GM12878 (cell line): ENCODE measurements around the gene PDS5A. TPM values are rescaled to one million over a fixed set of nuclear protein-coding genes. Genes with fewer than 3 reads are reported as not detected.

ENCODE experiments used
- ATAC-seq: fragments of 200-7000 bp; cut with Tn5 transposase; 3 replicates; pipeline ENCODE4 v1.9.1; 2020; ENCODE audit warnings: mild to moderate bottlenecking, moderate library complexity
- BruUV-seq: library from RNA; stranded (reverse); fragments of 400-500 nt; replicated peaks from 2 replicates; lab custom pipeline; 2021; lab: Mats Ljungman, UMichigan
- CTCF ChIA-PET: fragments of 300-600 bp; sonication (Branson Sonifier 250); formaldehyde crosslinking; extraction: SDS; loops from one replicate; lab custom pipeline; 2021; ENCODE audit warnings: inconsistent platforms; lab: Yijun Ruan, JAX
- POLR2A ChIA-PET: fragments of 350-600 bp; formaldehyde crosslinking; extraction: SDS; loops from one replicate; lab custom pipeline; 2021; ENCODE audit warnings: inconsistent platforms; lab: Charles Lee
- RAD21 ChIA-PET: fragments of 300-600 bp; sonication (Branson Sonifier 250); formaldehyde crosslinking; loops from one replicate; lab custom pipeline; 2023; ENCODE audit warnings: antibody characterized with exemption; ENCODE audit not compliant: unreplicated experiment; lab: Charles Lee
- SMC1A ChIA-PET: fragments of 300-600 bp; sonication (Branson Sonifier 250); formaldehyde crosslinking; loops from one replicate; lab custom pipeline; 2023; ENCODE audit not compliant: unreplicated experiment, uncharacterized antibody; lab: Charles Lee
- DNase-seq: peaks from one replicate; pipeline ENCODE4 v3.0.0-alpha.2; 2011; ENCODE audit warnings: low read depth, low spot score
- FAIRE-seq: peaks from 3 replicates; lab custom pipeline; 2011; peaks lifted over from hg19 to GRCh38; lab: Jason Lieb, UNC
- H2AFZ ChIP-seq: 2 replicates; pipeline ENCODE4 v1.6.0; 2011; ENCODE audit warnings: low read depth, low read length, control low read depth; ENCODE audit not compliant: control insufficient read depth
- H3K27ac ChIP-seq: 2 replicates; pipeline ENCODE4 v1.5.1; 2011; ENCODE audit warnings: control low read depth; ENCODE audit not compliant: control insufficient read depth, insufficient read depth
- H3K27me3 ChIP-seq, 2 experiments: replicated peaks in 1 of 2; 2 replicates each; pipeline versions ENCODE4 v1.6.0 to v1.6.1; 2011; ENCODE audit warnings: low read length in 1 of 2; ENCODE audit not compliant: control insufficient read depth in 2 of 2, insufficient read depth in 2 of 2
- H3K36me3 ChIP-seq, 2 experiments: 2 replicates each; pipeline ENCODE4 v1.5.1; 2011; ENCODE audit warnings: low read length in 1 of 2; ENCODE audit not compliant: control insufficient read depth in 2 of 2, insufficient read depth in 2 of 2
- H3K4me1 ChIP-seq: 2 replicates; pipeline ENCODE4 v1.6.1; 2011; ENCODE audit warnings: mild to moderate bottlenecking, low read length, moderate library complexity, mixed read lengths; ENCODE audit not compliant: control insufficient read depth, insufficient read depth
- H3K4me2 ChIP-seq: 2 replicates; pipeline ENCODE4 v1.6.0; 2011; ENCODE audit warnings: control low read depth; ENCODE audit not compliant: control insufficient read depth, insufficient read depth
- H3K4me3 ChIP-seq: fragments of 200-600 bp; sonication (generic); 2 replicates; pipeline ENCODE4 v1.5.1; 2016
- H3K79me2 ChIP-seq: 2 replicates; pipeline ENCODE4 v1.6.0; 2011; ENCODE audit warnings: low read length; ENCODE audit not compliant: control insufficient read depth, insufficient read depth
- H3K9ac ChIP-seq: 2 replicates; pipeline ENCODE4 v1.8.0; 2011; ENCODE audit warnings: low read length, control low read depth, mixed read lengths; ENCODE audit not compliant: control insufficient read depth, insufficient read depth
- H3K9me3 ChIP-seq: replicated peaks from 3 replicates; pipeline ENCODE4 v1.5.1; 2011; ENCODE audit warnings: mild to moderate bottlenecking, low read length; ENCODE audit not compliant: control insufficient read depth, insufficient read depth
- H4K20me1 ChIP-seq: 2 replicates; pipeline ENCODE4 v1.6.0; 2011; ENCODE audit not compliant: control insufficient read depth, insufficient read depth
- CHD2 ChIP-seq: IDR thresholded peaks from 2 replicates; pipeline ENCODE4 v1.6.1; 2011; ENCODE audit warnings: low read depth, low read length, improper control_type of control experiment, borderline replicate concordance
- EP300 ChIP-seq, 2 experiments: fragments of 150-350 bp in 1 of 2; IDR thresholded peaks; 2 replicates each; pipeline ENCODE4 v1.6.1; 2011 to 2012; ENCODE audit warnings: low read depth in 2 of 2, low read length in 2 of 2, borderline replicate concordance in 1 of 2, improper control_type of control experiment in 1 of 2, inconsistent platforms in 1 of 2; ENCODE audit not compliant: control insufficient read depth in 1 of 2
- FOXM1 ChIP-seq: IDR thresholded peaks from 2 replicates; pipeline ENCODE4 v1.6.1; 2012; ENCODE audit warnings: low read depth, mild to moderate bottlenecking, inconsistent platforms, low read length, moderate library complexity
- IKZF1 ChIP-seq: fragments of 450-650 bp; conservative IDR thresholded peaks from 2 replicates; pipeline ENCODE4 v1.6.1; 2017; ENCODE audit warnings: antibody characterized with exemption, mild to moderate bottlenecking
- IKZF2 ChIP-seq, 2 experiments: fragments of 450-650 bp; IDR thresholded peaks; 2 replicates each; pipeline ENCODE4 v1.6.1; 2017; ENCODE audit warnings: mild to moderate bottlenecking in 2 of 2, moderate library complexity in 2 of 2
- IRF4 ChIP-seq: IDR thresholded peaks from 2 replicates; pipeline ENCODE4 v1.6.1; 2011; ENCODE audit warnings: low read depth, low read length
- JUNB ChIP-seq: IDR thresholded peaks from 2 replicates; pipeline ENCODE4 v1.6.1; 2016; ENCODE audit warnings: antibody characterized with exemption, mild to moderate bottlenecking
- PKNOX1 ChIP-seq: fragments of 450-650 bp; IDR thresholded peaks from 2 replicates; pipeline ENCODE4 v1.6.1; 2016; ENCODE audit warnings: mild to moderate bottlenecking
- PML ChIP-seq: IDR thresholded peaks from 2 replicates; pipeline ENCODE4 v1.6.1; 2012; ENCODE audit warnings: low read length, inconsistent platforms
- RAD51 ChIP-seq: fragments of 450-650 bp; IDR thresholded peaks from 2 replicates; pipeline ENCODE4 v1.6.1; 2016; ENCODE audit warnings: moderate library complexity, mild to moderate bottlenecking, inconsistent platforms
- SKIL ChIP-seq: fragments of 450-650 bp; IDR thresholded peaks from 2 replicates; pipeline ENCODE4 v1.6.1; 2017; ENCODE audit warnings: mild to moderate bottlenecking, low read depth, inconsistent platforms; ENCODE audit not compliant: poor library complexity, severe bottlenecking
- SUPT20H ChIP-seq: IDR thresholded peaks from 2 replicates; pipeline ENCODE4 v1.6.1; 2011; ENCODE audit warnings: low read depth, mild to moderate bottlenecking, low read length, moderate library complexity, borderline replicate concordance; ENCODE audit not compliant: control insufficient read depth
- TCF7 ChIP-seq: IDR thresholded peaks from 2 replicates; pipeline ENCODE4 v1.6.1; 2014; ENCODE audit warnings: antibody characterized with exemption, borderline replicate concordance
- WGBS: methylation state at CpG from one replicate; pipeline ENCODE4 v1.1.6; 2016; ENCODE audit warnings: low lambda C conversion rate; ENCODE audit not compliant: insufficient replicate concordance, insufficient coverage; ENCODE audit errors: missing lambda C conversion rate; 5-methylcytosine and 5-hydroxymethylcytosine counted together
- in situ Hi-C: fragments of 300-500 bp; cut with MboI; formaldehyde crosslinking; loops from 9 replicates; pipeline ENCODE4 v1.14.3; 2018; ENCODE audit warnings: mixed read lengths
- intact Hi-C: fragments of 100-400 bp; cut with micrococcal nuclease; formaldehyde crosslinking; loops from one replicate; pipeline ENCODE4 v1.14.2; 2022; ENCODE audit not compliant: unreplicated experiment
- polyA plus RNA-seq, 11 experiments: library from polyadenylated mRNA; depleted of rRNA in 4 of 11; unstranded in 6 of 11; stranded (reverse) in 5 of 11; fragments of >200 nt; fragmentation: Nextera tagmentation in 4 of 11; fragmentation: Illumina TruSeq in 1 of 11; extraction: Ambion mirVana in 4 of 11; extraction: Trizol in 1 of 11; gene quantifications; 1 replicate in 1 of 11; 2 replicates in 10 of 11; pipeline versions ENCODE4 v1.2.1 to v1.2.3, GENCODE V29; 2011 to 2016; ENCODE audit warnings: inconsistent platforms in 2 of 11, missing spikeins in 2 of 11, low read depth in 1 of 11
- total RNA-seq, 4 experiments: library from RNA; depleted of rRNA in 3 of 4; stranded (reverse); fragments of >200 nt in 3 of 4; fragmentation: Illumina TruSeq in 1 of 4; extraction: Trizol in 1 of 4; gene quantifications; 2 replicates each; pipeline versions ENCODE4 v1.2.1 to v1.2.3, GENCODE V29; 2013 to 2021
- TF ChIP-seq, protein P1 (sequence below): fragments of 450-650 bp; IDR thresholded peaks from 2 replicates; pipeline ENCODE4 v1.6.1; 2014; ENCODE audit warnings: mild to moderate bottlenecking
- TF ChIP-seq, protein P2 (sequence below): fragments of 450-650 bp; IDR thresholded peaks from 2 replicates; pipeline ENCODE4 v1.6.1; 2017; ENCODE audit warnings: mild to moderate bottlenecking, moderate library complexity

PDS5A gene
- total and polyA plus RNA-seq, 10 of the 15 experiments (the other 5 are each of a cell fraction or from before 2014, with no cell fraction given), result 13.7 to 69.7 (median 52.3) TPM

- no peak for DNase-seq
- H3K27ac ChIP-seq, result no peak overlapping the region
- TF ChIP-seq PML (no peak), IKZF2 (IDR thresholded peaks at IDR 0.05) (no peak), PKNOX1 (no peak), FOXM1 (no peak), RAD51 (no peak), EP300 (IDR thresholded peaks at IDR 0.05; ENCODE audit: borderline replicate concordance in 1 of 2, control insufficient read depth in 1 of 2, low read depth in 2 of 2, low read length in 2 of 2) (no peak), JUNB (no peak), IKZF1 (no peak), SUPT20H (no peak), CHD2 (no peak), IRF4 (no peak), SKIL (no peak), TCF7 (no peak)
- TF ChIP-seq, protein P1, sequence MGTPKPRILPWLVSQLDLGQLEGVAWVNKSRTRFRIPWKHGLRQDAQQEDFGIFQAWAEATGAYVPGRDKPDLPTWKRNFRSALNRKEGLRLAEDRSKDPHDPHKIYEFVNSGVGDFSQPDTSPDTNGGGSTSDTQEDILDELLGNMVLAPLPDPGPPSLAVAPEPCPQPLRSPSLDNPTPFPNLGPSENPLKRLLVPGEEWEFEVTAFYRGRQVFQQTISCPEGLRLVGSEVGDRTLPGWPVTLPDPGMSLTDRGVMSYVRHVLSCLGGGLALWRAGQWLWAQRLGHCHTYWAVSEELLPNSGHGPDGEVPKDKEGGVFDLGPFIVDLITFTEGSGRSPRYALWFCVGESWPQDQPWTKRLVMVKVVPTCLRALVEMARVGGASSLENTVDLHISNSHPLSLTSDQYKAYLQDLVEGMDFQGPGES, result no peak
- TF ChIP-seq, protein P2, sequence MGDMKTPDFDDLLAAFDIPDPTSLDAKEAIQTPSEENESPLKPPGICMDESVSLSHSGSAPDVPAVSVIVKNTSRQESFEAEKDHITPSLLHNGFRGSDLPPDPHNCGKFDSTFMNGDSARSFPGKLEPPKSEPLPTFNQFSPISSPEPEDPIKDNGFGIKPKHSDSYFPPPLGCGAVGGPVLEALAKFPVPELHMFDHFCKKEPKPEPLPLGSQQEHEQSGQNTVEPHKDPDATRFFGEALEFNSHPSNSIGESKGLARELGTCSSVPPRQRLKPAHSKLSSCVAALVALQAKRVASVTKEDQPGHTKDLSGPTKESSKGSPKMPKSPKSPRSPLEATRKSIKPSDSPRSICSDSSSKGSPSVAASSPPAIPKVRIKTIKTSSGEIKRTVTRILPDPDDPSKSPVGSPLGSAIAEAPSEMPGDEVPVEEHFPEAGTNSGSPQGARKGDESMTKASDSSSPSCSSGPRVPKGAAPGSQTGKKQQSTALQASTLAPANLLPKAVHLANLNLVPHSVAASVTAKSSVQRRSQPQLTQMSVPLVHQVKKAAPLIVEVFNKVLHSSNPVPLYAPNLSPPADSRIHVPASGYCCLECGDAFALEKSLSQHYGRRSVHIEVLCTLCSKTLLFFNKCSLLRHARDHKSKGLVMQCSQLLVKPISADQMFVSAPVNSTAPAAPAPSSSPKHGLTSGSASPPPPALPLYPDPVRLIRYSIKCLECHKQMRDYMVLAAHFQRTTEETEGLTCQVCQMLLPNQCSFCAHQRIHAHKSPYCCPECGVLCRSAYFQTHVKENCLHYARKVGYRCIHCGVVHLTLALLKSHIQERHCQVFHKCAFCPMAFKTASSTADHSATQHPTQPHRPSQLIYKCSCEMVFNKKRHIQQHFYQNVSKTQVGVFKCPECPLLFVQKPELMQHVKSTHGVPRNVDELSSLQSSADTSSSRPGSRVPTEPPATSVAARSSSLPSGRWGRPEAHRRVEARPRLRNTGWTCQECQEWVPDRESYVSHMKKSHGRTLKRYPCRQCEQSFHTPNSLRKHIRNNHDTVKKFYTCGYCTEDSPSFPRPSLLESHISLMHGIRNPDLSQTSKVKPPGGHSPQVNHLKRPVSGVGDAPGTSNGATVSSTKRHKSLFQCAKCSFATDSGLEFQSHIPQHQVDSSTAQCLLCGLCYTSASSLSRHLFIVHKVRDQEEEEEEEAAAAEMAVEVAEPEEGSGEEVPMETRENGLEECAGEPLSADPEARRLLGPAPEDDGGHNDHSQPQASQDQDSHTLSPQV, result no peak
- TF ChIP-seq, all 136 proteins: peak for 0
- Histone ChIP-seq H3K4me2 (no peak overlapping the region), H2AFZ (no peak overlapping the region), H3K27me3 (no peaks in the 10 kb centered on the region), H3K9ac (no peak overlapping the region), H3K4me3 (no peak overlapping the region), H3K79me2 (no peaks in the 10 kb centered on the region), H4K20me1 (no peaks in the 10 kb centered on the region), H3K4me1 (no peaks in the 10 kb centered on the region), H3K36me3 (peaks cover 5 to 30% of the 10 kb centered on the region in 2 experiments), H3K9me3 (no peaks in the 10 kb centered on the region)
- ChIA-PET POLR2A (no interaction called here), RAD21 (no interaction called here), SMC1A (interaction anchor here (1.4 kb wide), 1 partner anchor 70 kb away, joined by 4 read pairs; no protein-coding TSS in a partner anchor), CTCF (no interaction called here)
- intact Hi-C loops, result no loop called here
- WGBS, result 90% methylated on average over 2 of the region's 2 CpGs
- no TSS peak for BruUV-seq
- no peak for ATAC-seq
- in situ Hi-C loops, result no loop called here
- FAIRE-seq, result no peak
Measured at GRCh38 chr4:39900966-39901365, 76.7 kb downstream of the PDS5A start.
